K562 (cell line): Measurements from ENCODE around the gene HAUS3. TPM values are rescaled to one million over a fixed set of nuclear protein-coding genes. Genes with fewer than 3 reads are reported as not detected.

Experiments used
- ARID1B ChIP-seq: fragments of 450-650 bp; IDR thresholded peaks from 2 replicates; pipeline ENCODE4 v1.6.1; 2016; ENCODE audit warnings: antibody characterized with exemption, mild to moderate bottlenecking, inconsistent platforms
- BMI1 ChIP-seq: fragments of 150-350 bp; IDR thresholded peaks from 2 replicates; pipeline ENCODE4 v1.6.1; 2014; ENCODE audit warnings: low read length
- BRF1 ChIP-seq: IDR thresholded peaks from 3 replicates; pipeline ENCODE4 v1.6.1; 2011; ENCODE audit warnings: borderline replicate concordance, mild to moderate bottlenecking; ENCODE audit not compliant: insufficient read length; ENCODE audit errors: extremely low read depth
- CAMTA2 ChIP-seq: fragments of 250-450 bp; sonication (Bioruptor Pico); conservative IDR thresholded peaks from 2 replicates; pipeline ENCODE4 v1.5.1; 2022
- CREM ChIP-seq: IDR thresholded peaks from 2 replicates; pipeline ENCODE4 v1.6.1; 2014; ENCODE audit warnings: antibody characterized with exemption, low read depth
- DEAF1 ChIP-seq: fragments of 450-650 bp; formaldehyde crosslinking; IDR thresholded peaks from 2 replicates; pipeline ENCODE4 v1.4.0; 2020; ENCODE audit warnings: mild to moderate bottlenecking, moderate library complexity
- E2F6 ChIP-seq, 2 experiments: IDR thresholded peaks; 2 replicates each; pipeline ENCODE4 v1.6.1; 2011; ENCODE audit warnings: borderline replicate concordance in 1 of 2, control low read depth in 1 of 2, low read depth in 1 of 2, low read length in 1 of 2, mild to moderate bottlenecking in 1 of 2, mixed read lengths in 1 of 2, moderate library complexity in 1 of 2; ENCODE audit not compliant: insufficient read depth in 1 of 2, insufficient read length in 1 of 2, poor library complexity in 1 of 2, severe bottlenecking in 1 of 2; ENCODE audit errors: extremely low read depth in 1 of 2
- ESRRA ChIP-seq: fragments of 450-650 bp; IDR thresholded peaks from 2 replicates; pipeline ENCODE4 v1.6.1; 2014; ENCODE audit warnings: low read depth, mild to moderate bottlenecking, moderate library complexity, borderline replicate concordance
- HCFC1 ChIP-seq: IDR thresholded peaks from 2 replicates; pipeline ENCODE4 v1.6.1; 2012; ENCODE audit warnings: low read depth, low read length, improper control_type of control experiment
- HMBOX1 ChIP-seq: sonication (generic); IDR thresholded peaks from 2 replicates; pipeline ENCODE4 v1.6.1; 2016
- KAT8 ChIP-seq: fragments of 450-650 bp; IDR thresholded peaks from 2 replicates; pipeline ENCODE4 v1.6.1; 2016; ENCODE audit warnings: low read depth, mild to moderate bottlenecking
- RBBP5 ChIP-seq: fragments of 200-600 bp; sonication (generic); IDR thresholded peaks from 2 replicates; pipeline ENCODE4 v1.6.1; 2012; ENCODE audit warnings: borderline replicate concordance, mild to moderate bottlenecking, low read length, control low read depth, inconsistent platforms; ENCODE audit not compliant: insufficient read depth, poor library complexity, severe bottlenecking
- RNF219 ChIP-seq: fragments of 250-450 bp; sonication (Bioruptor Pico); IDR thresholded peaks from 2 replicates; pipeline ENCODE4 v1.5.0; 2022; ENCODE audit warnings: mild to moderate bottlenecking
- SAFB ChIP-seq: fragments of 200-400 bp; formaldehyde crosslinking; IDR thresholded peaks from 2 replicates; pipeline ENCODE4 v1.6.1; 2017; ENCODE audit warnings: low read depth, low read length, borderline replicate concordance
- ZBTB49 ChIP-seq: sonication (generic); formaldehyde crosslinking; IDR thresholded peaks from 2 replicates; pipeline ENCODE4 v1.8.0; 2022; ENCODE audit warnings: missing genetic modification reagents, mild to moderate bottlenecking, borderline replicate concordance
- ZC3H4 ChIP-seq: sonication (generic); formaldehyde crosslinking; IDR thresholded peaks from 2 replicates; pipeline ENCODE4 v1.9.0; 2021; ENCODE audit warnings: missing genetic modification reagents, borderline replicate concordance
- ZNF347 ChIP-seq: fragments of 450-650 bp; formaldehyde crosslinking; IDR thresholded peaks from 2 replicates; pipeline ENCODE4 v1.4.0; 2020; ENCODE audit warnings: low read depth, mild to moderate bottlenecking, moderate library complexity
- ZNF507 ChIP-seq: conservative IDR thresholded peaks from 2 replicates; pipeline ENCODE4 v1.6.1; 2017; ENCODE audit warnings: missing genetic modification characterization, missing compliant biosample characterization
- ZNF644 ChIP-seq: fragments of 200-800 bp; sonication (Bioruptor generic); IDR thresholded peaks from 2 replicates; pipeline ENCODE4 v1.6.1; 2016; ENCODE audit warnings: low read depth, missing genetic modification characterization, missing compliant biosample characterization
- polyA plus RNA-seq, 8 experiments: library from polyadenylated mRNA; depleted of rRNA in 4 of 8; stranded (reverse) in 5 of 8; unstranded in 3 of 8; fragments of >200 nt; fragmentation: Nextera tagmentation in 2 of 8; fragmentation: Illumina TruSeq in 1 of 8; extraction: Ambion mirVana in 2 of 8; extraction: Trizol in 1 of 8; gene quantifications; 2 replicates each; pipeline versions ENCODE4 v1.2.1 to v1.2.3, GENCODE V29; 2011 to 2014; ENCODE audit warnings: inconsistent platforms in 1 of 8, missing spikeins in 1 of 8
- total RNA-seq, 7 experiments: library from RNA; depleted of rRNA in 6 of 7; stranded (reverse); fragments of >200 nt in 6 of 7; fragmentation: Illumina TruSeq in 2 of 7; extraction: Trizol in 2 of 7; gene quantifications; 2 replicates each; pipeline versions ENCODE4 v1.2.1 to v1.2.3, GENCODE V29; 2011 to 2021; ENCODE audit warnings: low replicate concordance in 1 of 7

Gene HAUS3
- total and polyA plus RNA-seq, 9 of the 15 experiments (the other 6 are each of a cell fraction or from before 2014, with no cell fraction given), result 8.9 to 25.7 (median 21.5) TPM

GRCh38 chr4:2267320-2267811 lies 25.4 kb upstream of the HAUS3 start (continued):
- TF ChIP-seq DEAF1 (CRISPR knock-in tag), result no peak
- TF ChIP-seq KAT8, result no peak
- TF ChIP-seq SAFB, result no peak
- TF ChIP-seq RNF219 (CRISPR knock-in tag), result no peak
- peak; percentile 79 for TF ChIP-seq ARID1B
- TF ChIP-seq ZNF644 (tag), result no peak
- no peak for TF ChIP-seq HMBOX1
- TF ChIP-seq BRF1, result no peak
- no peak for TF ChIP-seq ZC3H4 (CRISPR knock-in tag)
- no peak for TF ChIP-seq CAMTA2 (CRISPR knock-in tag)
- no peak for TF ChIP-seq CREM
- no peak for TF ChIP-seq HCFC1
- no peak for TF ChIP-seq RBBP5
- no peak for TF ChIP-seq ZNF507
- TF ChIP-seq BMI1, result no peak
- TF ChIP-seq ESRRA, result no peak
- no peak for TF ChIP-seq ZNF347 (CRISPR knock-in tag)
- TF ChIP-seq E2F6 (IDR thresholded peaks at IDR 0.05; ENCODE audit: borderline replicate concordance in 1 of 2, extremely low read depth in 1 of 2, insufficient read depth in 1 of 2, insufficient read length in 1 of 2, low read depth in 1 of 2, low read length in 1 of 2, poor library complexity in 1 of 2, severe bottlenecking in 1 of 2), result no peak
- no peak for TF ChIP-seq ZBTB49
